ENCODE data around the gene SOD2. TPM values are rescaled to one million over a fixed set of nuclear protein-coding genes. Genes with fewer than 3 reads are reported as not detected.
"Not testable (repeated sequence)": the region's sequence is repeated elsewhere in the genome, so short reads cannot be mapped to it uniquely, and the experiment has no call there.

Gene SOD2
- total and polyA plus RNA-seq, 7 donors: 171 to 1,498 (median 247) TPM

DNA sequence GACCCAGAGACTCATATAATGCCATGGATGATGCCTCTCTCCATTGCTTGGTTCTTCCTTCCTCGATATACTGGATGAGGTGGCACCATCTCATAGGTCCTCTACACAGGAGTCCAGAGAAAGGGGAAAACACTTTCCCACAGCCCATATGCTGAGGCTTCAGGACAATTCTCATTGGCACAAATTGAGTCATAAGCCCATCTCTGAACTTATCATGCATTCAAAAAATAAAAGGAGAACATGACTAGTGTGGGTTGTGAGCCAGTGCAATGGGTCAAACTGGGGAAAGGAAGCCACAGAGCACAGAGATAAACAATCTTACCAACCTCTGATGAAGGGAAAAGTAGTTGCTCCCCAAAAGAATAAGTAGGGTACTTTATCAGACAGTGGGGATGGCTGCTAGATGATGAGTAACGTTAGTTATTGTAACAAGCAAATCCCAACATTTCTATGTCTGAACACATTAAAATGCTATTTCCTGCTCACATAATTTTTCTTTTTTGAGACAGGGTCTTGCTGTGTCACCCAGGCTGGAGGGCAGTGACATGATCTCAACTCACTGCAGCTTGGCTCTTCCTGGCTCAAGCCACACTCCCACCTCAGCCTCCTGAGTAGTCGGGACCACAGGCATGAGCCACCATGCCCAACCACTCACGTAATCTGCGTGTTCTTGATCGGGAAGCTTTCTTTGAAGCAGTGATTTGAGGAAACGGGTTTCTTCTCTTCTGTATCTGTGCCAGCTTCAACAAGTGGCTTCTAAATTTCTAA lies 27.0 kb downstream of the SOD2 start:
- H3K27ac ChIP-seq: no peak overlapping the region
- no peak for TF ChIP-seq POLR2A (IDR thresholded peaks at IDR 0.05)
- TF ChIP-seq POLR2AphosphoS5 (IDR thresholded peaks at IDR 0.05): no peak
- TF ChIP-seq, protein P1, sequence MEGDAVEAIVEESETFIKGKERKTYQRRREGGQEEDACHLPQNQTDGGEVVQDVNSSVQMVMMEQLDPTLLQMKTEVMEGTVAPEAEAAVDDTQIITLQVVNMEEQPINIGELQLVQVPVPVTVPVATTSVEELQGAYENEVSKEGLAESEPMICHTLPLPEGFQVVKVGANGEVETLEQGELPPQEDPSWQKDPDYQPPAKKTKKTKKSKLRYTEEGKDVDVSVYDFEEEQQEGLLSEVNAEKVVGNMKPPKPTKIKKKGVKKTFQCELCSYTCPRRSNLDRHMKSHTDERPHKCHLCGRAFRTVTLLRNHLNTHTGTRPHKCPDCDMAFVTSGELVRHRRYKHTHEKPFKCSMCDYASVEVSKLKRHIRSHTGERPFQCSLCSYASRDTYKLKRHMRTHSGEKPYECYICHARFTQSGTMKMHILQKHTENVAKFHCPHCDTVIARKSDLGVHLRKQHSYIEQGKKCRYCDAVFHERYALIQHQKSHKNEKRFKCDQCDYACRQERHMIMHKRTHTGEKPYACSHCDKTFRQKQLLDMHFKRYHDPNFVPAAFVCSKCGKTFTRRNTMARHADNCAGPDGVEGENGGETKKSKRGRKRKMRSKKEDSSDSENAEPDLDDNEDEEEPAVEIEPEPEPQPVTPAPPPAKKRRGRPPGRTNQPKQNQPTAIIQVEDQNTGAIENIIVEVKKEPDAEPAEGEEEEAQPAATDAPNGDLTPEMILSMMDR (IDR thresholded peaks at IDR 0.05): no peak
- TF ChIP-seq EP300 (IDR thresholded peaks at IDR 0.05): no peak
- intact Hi-C loops (cut with DNase I): no loop called here
- peaks cover 0 to 8% (median 0%) of the 10 kb centered on the region in 4 donors for H3K9me3 ChIP-seq
- 91 to 95% methylated on average over 7 of the region's 7 CpGs for WGBS, 2 donors
- no peak for DNase-seq
- H3K4me3 ChIP-seq: no peak overlapping the region
- H3K4me1 ChIP-seq: no peaks in the 10 kb centered on the region
- H3K36me3 ChIP-seq: peaks cover 0 to 26% (median 10%) of the 10 kb centered on the region in 4 donors
- no peaks in the 10 kb centered on the region for H3K27me3 ChIP-seq

DNA sequence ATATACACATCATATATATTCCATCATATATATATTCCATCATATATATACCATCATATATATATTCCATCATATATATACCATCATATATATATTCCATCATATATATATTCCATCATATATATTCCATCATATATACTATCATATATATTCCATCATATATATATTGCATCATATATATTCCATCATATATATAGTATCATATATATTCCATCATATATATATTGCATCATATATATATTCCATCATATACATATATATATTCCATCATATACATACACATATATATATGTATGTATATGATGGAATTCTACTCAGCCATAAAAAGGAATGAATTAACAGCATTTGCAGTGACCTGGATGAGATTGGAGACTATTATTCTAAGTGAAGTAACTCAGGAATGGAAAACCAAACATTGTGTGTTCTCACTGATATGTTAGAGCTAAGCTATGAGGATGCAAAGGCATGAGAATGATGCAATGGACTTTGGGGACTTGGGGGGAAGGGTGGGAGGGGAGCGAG lies 29.6 kb downstream of the SOD2 start:
- H3K27ac ChIP-seq; DNase-seq; H3K9me3 ChIP-seq; H3K27me3 ChIP-seq; intact Hi-C loops (cut with DNase I); H3K4me1 ChIP-seq; H3K4me3 ChIP-seq; H3K36me3 ChIP-seq: not testable (repeated sequence)
- 93 to 100% methylated on average over 1 of the region's 1 CpG for WGBS, 2 donors

DNA sequence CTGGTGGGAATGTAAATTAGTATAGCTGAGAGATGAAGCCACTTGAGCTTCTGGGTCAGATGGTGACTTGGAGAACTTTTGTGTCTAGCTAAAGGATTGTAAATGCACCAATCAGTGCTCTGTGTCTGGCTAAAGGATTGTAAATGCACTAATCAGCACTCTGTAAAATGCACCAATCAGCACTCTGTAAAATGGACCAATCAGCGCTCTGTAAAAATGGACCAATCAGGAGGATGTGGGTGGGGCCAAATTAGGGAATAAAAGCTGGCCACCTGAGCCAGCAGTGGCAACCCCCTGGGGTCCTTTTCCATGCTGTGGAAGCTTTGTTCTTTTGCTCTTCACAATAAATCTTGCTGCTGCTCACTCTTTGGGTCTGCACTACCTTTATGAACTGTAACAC lies 31.1 kb downstream of the SOD2 start:
- H3K4me1 ChIP-seq; intact Hi-C loops (cut with DNase I); H3K36me3 ChIP-seq; H3K27me3 ChIP-seq; H3K9me3 ChIP-seq; H3K27ac ChIP-seq; DNase-seq; H3K4me3 ChIP-seq: not testable (repeated sequence)
- 98 to 100% methylated on average over 1 of the region's 1 CpG for WGBS, 2 donors

DNA sequence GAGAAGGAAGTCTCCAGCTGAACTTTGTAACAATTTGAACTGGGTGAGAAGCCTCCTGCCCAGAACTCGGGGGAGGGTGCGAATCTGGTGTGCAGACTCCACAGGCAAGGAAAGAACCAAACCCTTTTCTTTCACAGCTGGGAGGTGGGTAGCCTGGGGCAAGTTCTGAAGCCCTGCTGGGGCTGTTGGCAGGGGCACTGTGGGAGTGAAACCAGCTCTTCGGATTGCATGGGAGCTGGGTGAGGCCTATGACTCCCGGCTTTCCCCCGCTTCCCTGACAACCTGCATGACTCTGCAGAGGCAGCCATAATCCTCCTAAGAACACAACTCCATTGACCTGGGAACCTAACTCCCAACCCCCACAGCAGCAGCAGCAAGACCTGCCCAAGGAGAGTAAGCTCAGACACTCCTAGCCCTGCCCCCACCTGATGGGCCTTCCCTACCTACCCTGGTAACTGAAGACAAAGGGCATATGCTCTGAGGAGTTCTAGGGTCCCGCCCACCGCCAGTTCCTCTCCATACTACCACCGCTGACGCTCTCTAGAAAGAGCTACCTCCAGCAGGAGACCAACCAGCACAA lies 37.5 kb downstream of the SOD2 start:
- Histone ChIP-seq H3K9me3 (no peaks in the 10 kb centered on the region), H3K4me1 (peaks cover 0 to 2% (median 0%) of the 10 kb centered on the region in 4 donors), H3K4me3 (no peak overlapping the region), H3K36me3 (no peaks in the 10 kb centered on the region), H3K27me3 (no peaks in the 10 kb centered on the region), H3K27ac (no peak overlapping the region)
- WGBS, 2 donors: 84 to 87% methylated on average over 9 of the region's 9 CpGs
- DNase-seq: no peak
- intact Hi-C loops (cut with DNase I): loop anchor here (2.0 to 10.0 kb wide), 2 partner anchors 401 to 481 kb away; no protein-coding TSS in a partner anchor
- TF ChIP-seq EP300 (IDR thresholded peaks at IDR 0.05) (no peak), POLR2A (IDR thresholded peaks at IDR 0.05) (no peak), POLR2AphosphoS5 (IDR thresholded peaks at IDR 0.05) (no peak)
- TF ChIP-seq, protein P1 (IDR thresholded peaks at IDR 0.05): no peak

DNA sequence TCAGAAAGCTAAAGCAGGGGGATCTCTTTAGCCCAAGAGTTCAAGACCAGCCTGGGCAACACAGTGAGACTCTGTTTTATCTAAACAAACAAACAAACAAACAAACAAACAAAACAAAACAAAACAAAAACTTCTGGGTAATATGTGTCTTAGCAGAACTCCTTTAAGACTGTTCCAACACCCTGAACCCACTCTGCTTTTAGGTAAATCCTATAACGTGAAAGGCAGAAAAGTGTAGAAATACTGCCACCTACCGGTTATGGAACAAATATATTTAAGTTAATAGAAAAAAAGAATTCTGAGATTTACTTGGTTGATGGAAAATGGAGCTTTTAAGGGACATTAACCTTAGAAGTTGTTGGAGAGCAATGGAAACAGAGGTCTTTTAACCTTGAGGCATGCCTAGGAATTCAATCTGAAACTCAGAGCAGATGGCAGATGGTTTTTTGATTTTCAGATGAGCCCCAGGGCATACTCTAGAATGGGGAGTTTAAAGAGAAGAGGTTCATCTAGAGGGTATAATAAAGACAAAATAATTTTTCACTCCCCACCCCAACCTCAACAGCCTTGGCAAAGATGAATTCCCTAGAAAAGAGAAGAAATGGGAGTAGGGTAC lies 38.5 kb downstream of the SOD2 start:
- Histone ChIP-seq H3K27ac (no peak overlapping the region), H3K4me1 (peaks cover 0 to 2% (median 0%) of the 10 kb centered on the region in 4 donors), H3K36me3 (no peaks in the 10 kb centered on the region), H3K27me3 (no peaks in the 10 kb centered on the region), H3K9me3 (no peaks in the 10 kb centered on the region), H3K4me3 (no peak overlapping the region)
- DNase-seq: no peak
- TF ChIP-seq POLR2A (IDR thresholded peaks at IDR 0.05) (no peak), EP300 (IDR thresholded peaks at IDR 0.05) (no peak)
- TF ChIP-seq, protein P1 (IDR thresholded peaks at IDR 0.05): peak in 3 of 4 experiments; percentile 36 to 63 (median 58)
- 0 to 1% methylated on average over 2 of the region's 2 CpGs for WGBS, 2 donors
- intact Hi-C loops (cut with DNase I): loop anchor here (2.0 to 10.0 kb wide), 2 partner anchors 400 to 480 kb away; no protein-coding TSS in a partner anchor
